ENCODE data around the gene NDUFA9.

NDUFA9 gene

GRCh38 chr12:4648501-4649357 is at the start of gene NDUFA9, which contains the start of gene AKAP3:
NDUFA9 (plus strand) TSS chr12:4649114; CDS start chr12:4649127, 13 bp downstream.
AKAP3 (minus strand) TSS chr12:4649051; CDS start chr12:4638196, 10,855 bp downstream.
- H3K9me3 ChIP-seq (ENCODE audit: control insufficient read depth, low read depth, low read length): no peaks in the 10 kb centered on the region
- H3K27ac ChIP-seq (ENCODE audit: low read length): peak within 1 kb of the TSS; percentile 74
- peak within 1 kb of the TSS; percentile 91 for H3K4me3 ChIP-seq (ENCODE audit: low read length)
- H3K4me1 ChIP-seq (ENCODE audit: control insufficient read depth, low read depth, low read length): peaks cover 8% of the 10 kb centered on the region
- H3K36me3 ChIP-seq (ENCODE audit: control insufficient read depth, low read depth, low read length): no peaks in the 10 kb centered on the region
- H3K9ac ChIP-seq (ENCODE audit: low read length): peak within 1 kb of the TSS; percentile 90
- no peaks in the 10 kb centered on the region for H3K27me3 ChIP-seq (ENCODE audit: control insufficient read depth, insufficient read depth, low read length)

- Histone ChIP-seq H3K27me3 (ENCODE audit: control insufficient read depth, insufficient read depth, low read length) (no peaks in the 10 kb centered on the region), H3K27ac (ENCODE audit: low read length) (no peak overlapping the region), H3K4me1 (ENCODE audit: control insufficient read depth, low read depth, low read length) (peaks cover 3% of the 10 kb centered on the region), H3K9ac (ENCODE audit: low read length) (no peak overlapping the region), H3K36me3 (ENCODE audit: control insufficient read depth, low read depth, low read length) (no peaks in the 10 kb centered on the region), H3K4me3 (ENCODE audit: low read length) (no peak overlapping the region), H3K9me3 (ENCODE audit: control insufficient read depth, low read depth, low read length) (no peaks in the 10 kb centered on the region)
These were observed 45.5 kb upstream of the NDUFA9 start for GRCh38 chr12:4603421-4603820.

- Histone ChIP-seq H3K4me3 (ENCODE audit: low read length) (no peak overlapping the region), H3K27me3 (ENCODE audit: control insufficient read depth, insufficient read depth, low read length) (no peaks in the 10 kb centered on the region), H3K27ac (ENCODE audit: low read length) (no peak overlapping the region), H3K9me3 (ENCODE audit: control insufficient read depth, low read depth, low read length) (no peaks in the 10 kb centered on the region), H3K4me1 (ENCODE audit: control insufficient read depth, low read depth, low read length) (peaks cover 3% of the 10 kb centered on the region), H3K36me3 (ENCODE audit: control insufficient read depth, low read depth, low read length) (no peaks in the 10 kb centered on the region), H3K9ac (ENCODE audit: low read length) (no peak overlapping the region)
These were observed 45.0 kb upstream of the NDUFA9 start for GRCh38 chr12:4603946-4604345.

GRCh38 chr12:4604684-4605193 is 44.2 kb upstream of the NDUFA9 start:
- H3K4me1 ChIP-seq (ENCODE audit: control insufficient read depth, low read depth, low read length): peaks cover 3% of the 10 kb centered on the region
- H3K9ac ChIP-seq (ENCODE audit: low read length): peak overlapping the region; percentile 82
- H3K36me3 ChIP-seq (ENCODE audit: control insufficient read depth, low read depth, low read length): no peaks in the 10 kb centered on the region
- H3K27me3 ChIP-seq (ENCODE audit: control insufficient read depth, insufficient read depth, low read length): no peaks in the 10 kb centered on the region
- H3K9me3 ChIP-seq (ENCODE audit: control insufficient read depth, low read depth, low read length): no peaks in the 10 kb centered on the region
- no peak overlapping the region for H3K27ac ChIP-seq (ENCODE audit: low read length)
- H3K4me3 ChIP-seq (ENCODE audit: low read length): peak overlapping the region; percentile 98

- Histone ChIP-seq H3K27me3 (ENCODE audit: control insufficient read depth, insufficient read depth, low read length) (no peaks in the 10 kb centered on the region), H3K27ac (ENCODE audit: low read length) (no peak overlapping the region), H3K36me3 (ENCODE audit: control insufficient read depth, low read depth, low read length) (no peaks in the 10 kb centered on the region), H3K9me3 (ENCODE audit: control insufficient read depth, low read depth, low read length) (no peaks in the 10 kb centered on the region), H3K9ac (ENCODE audit: low read length) (no peak overlapping the region), H3K4me3 (ENCODE audit: low read length) (no peak overlapping the region), H3K4me1 (ENCODE audit: control insufficient read depth, low read depth, low read length) (peaks cover 3% of the 10 kb centered on the region)
These were observed 41.9 kb upstream of the NDUFA9 start for GRCh38 chr12:4607056-4607455.

GRCh38 chr12:4609071-4609470 is 39.8 kb upstream of the NDUFA9 start:
- no peaks in the 10 kb centered on the region for H3K27me3 ChIP-seq (ENCODE audit: control insufficient read depth, insufficient read depth, low read length)
- H3K27ac ChIP-seq (ENCODE audit: low read length): no peak overlapping the region
- H3K9ac ChIP-seq (ENCODE audit: low read length): no peak overlapping the region
- no peaks in the 10 kb centered on the region for H3K9me3 ChIP-seq (ENCODE audit: control insufficient read depth, low read depth, low read length)
- no peak overlapping the region for H3K4me3 ChIP-seq (ENCODE audit: low read length)
- peaks cover 9% of the 10 kb centered on the region for H3K36me3 ChIP-seq (ENCODE audit: control insufficient read depth, low read depth, low read length)
- H3K4me1 ChIP-seq (ENCODE audit: control insufficient read depth, low read depth, low read length): peaks cover 3% of the 10 kb centered on the region

- Histone ChIP-seq H3K9me3 (ENCODE audit: control insufficient read depth, low read depth, low read length) (no peaks in the 10 kb centered on the region), H3K4me1 (ENCODE audit: control insufficient read depth, low read depth, low read length) (no peaks in the 10 kb centered on the region), H3K27ac (ENCODE audit: low read length) (no peak overlapping the region), H3K4me3 (ENCODE audit: low read length) (no peak overlapping the region), H3K36me3 (ENCODE audit: control insufficient read depth, low read depth, low read length) (peaks cover 11% of the 10 kb centered on the region), H3K27me3 (ENCODE audit: control insufficient read depth, insufficient read depth, low read length) (no peaks in the 10 kb centered on the region), H3K9ac (ENCODE audit: low read length) (no peak overlapping the region)
These were observed 38.4 kb upstream of the NDUFA9 start for GRCh38 chr12:4610481-4610880.

GRCh38 chr12:4615667-4616066 is 33.2 kb upstream of the NDUFA9 start:
- Histone ChIP-seq H3K4me1 (ENCODE audit: control insufficient read depth, low read depth, low read length) (no peaks in the 10 kb centered on the region), H3K27me3 (ENCODE audit: control insufficient read depth, insufficient read depth, low read length) (no peaks in the 10 kb centered on the region), H3K4me3 (ENCODE audit: low read length) (no peak overlapping the region), H3K9me3 (ENCODE audit: control insufficient read depth, low read depth, low read length) (no peaks in the 10 kb centered on the region), H3K36me3 (ENCODE audit: control insufficient read depth, low read depth, low read length) (peaks cover 11% of the 10 kb centered on the region), H3K27ac (ENCODE audit: low read length) (no peak overlapping the region), H3K9ac (ENCODE audit: low read length) (no peak overlapping the region)

GRCh38 chr12:4621511-4621910 is 27.4 kb upstream of the NDUFA9 start:
- Histone ChIP-seq H3K27ac (ENCODE audit: low read length) (no peak overlapping the region), H3K4me3 (ENCODE audit: low read length) (no peak overlapping the region), H3K9ac (ENCODE audit: low read length) (no peak overlapping the region), H3K36me3 (ENCODE audit: control insufficient read depth, low read depth, low read length) (no peaks in the 10 kb centered on the region), H3K4me1 (ENCODE audit: control insufficient read depth, low read depth, low read length) (no peaks in the 10 kb centered on the region), H3K27me3 (ENCODE audit: control insufficient read depth, insufficient read depth, low read length) (no peaks in the 10 kb centered on the region), H3K9me3 (ENCODE audit: control insufficient read depth, low read depth, low read length) (no peaks in the 10 kb centered on the region)

GRCh38 chr12:4626543-4626942 is 22.4 kb upstream of the NDUFA9 start:
- H3K36me3 ChIP-seq (ENCODE audit: control insufficient read depth, low read depth, low read length): no peaks in the 10 kb centered on the region
- no peak overlapping the region for H3K4me3 ChIP-seq (ENCODE audit: low read length)
- H3K9ac ChIP-seq (ENCODE audit: low read length): no peak overlapping the region
- no peaks in the 10 kb centered on the region for H3K27me3 ChIP-seq (ENCODE audit: control insufficient read depth, insufficient read depth, low read length)
- H3K4me1 ChIP-seq (ENCODE audit: control insufficient read depth, low read depth, low read length): peaks cover 18% of the 10 kb centered on the region
- no peaks in the 10 kb centered on the region for H3K9me3 ChIP-seq (ENCODE audit: control insufficient read depth, low read depth, low read length)
- H3K27ac ChIP-seq (ENCODE audit: low read length): no peak overlapping the region

GRCh38 chr12:4628406-4628805 is 20.5 kb upstream of the NDUFA9 start:
- Histone ChIP-seq H3K27ac (ENCODE audit: low read length) (no peak overlapping the region), H3K4me1 (ENCODE audit: control insufficient read depth, low read depth, low read length) (peaks cover 18% of the 10 kb centered on the region), H3K27me3 (ENCODE audit: control insufficient read depth, insufficient read depth, low read length) (no peaks in the 10 kb centered on the region), H3K9ac (ENCODE audit: low read length) (no peak overlapping the region), H3K9me3 (ENCODE audit: control insufficient read depth, low read depth, low read length) (no peaks in the 10 kb centered on the region), H3K36me3 (ENCODE audit: control insufficient read depth, low read depth, low read length) (no peaks in the 10 kb centered on the region), H3K4me3 (ENCODE audit: low read length) (no peak overlapping the region)

- H3K36me3 ChIP-seq (ENCODE audit: control insufficient read depth, low read depth, low read length): no peaks in the 10 kb centered on the region
- peaks cover 18% of the 10 kb centered on the region for H3K4me1 ChIP-seq (ENCODE audit: control insufficient read depth, low read depth, low read length)
- H3K27me3 ChIP-seq (ENCODE audit: control insufficient read depth, insufficient read depth, low read length): no peaks in the 10 kb centered on the region
- no peaks in the 10 kb centered on the region for H3K9me3 ChIP-seq (ENCODE audit: control insufficient read depth, low read depth, low read length)
- H3K27ac ChIP-seq (ENCODE audit: low read length): no peak overlapping the region
- H3K4me3 ChIP-seq (ENCODE audit: low read length): peak overlapping the region; percentile 54
- H3K9ac ChIP-seq (ENCODE audit: low read length): peak overlapping the region; percentile 37
These were observed 18.7 kb upstream of the NDUFA9 start for GRCh38 chr12:4630262-4630661.

Measured in iPS-18a (cell line).